ENCODE data around the gene CX3CL1. TPM values are rescaled to one million over a fixed set of nuclear protein-coding genes. Genes with fewer than 3 reads are reported as not detected.
"Not testable (repeated sequence)": the region's sequence is repeated elsewhere in the genome, so short reads cannot be mapped to it uniquely, and the experiment has no call there.

Gene CX3CL1
- total RNA-seq, 1 experiment from 2014 or later: 0.88 TPM

DNA sequence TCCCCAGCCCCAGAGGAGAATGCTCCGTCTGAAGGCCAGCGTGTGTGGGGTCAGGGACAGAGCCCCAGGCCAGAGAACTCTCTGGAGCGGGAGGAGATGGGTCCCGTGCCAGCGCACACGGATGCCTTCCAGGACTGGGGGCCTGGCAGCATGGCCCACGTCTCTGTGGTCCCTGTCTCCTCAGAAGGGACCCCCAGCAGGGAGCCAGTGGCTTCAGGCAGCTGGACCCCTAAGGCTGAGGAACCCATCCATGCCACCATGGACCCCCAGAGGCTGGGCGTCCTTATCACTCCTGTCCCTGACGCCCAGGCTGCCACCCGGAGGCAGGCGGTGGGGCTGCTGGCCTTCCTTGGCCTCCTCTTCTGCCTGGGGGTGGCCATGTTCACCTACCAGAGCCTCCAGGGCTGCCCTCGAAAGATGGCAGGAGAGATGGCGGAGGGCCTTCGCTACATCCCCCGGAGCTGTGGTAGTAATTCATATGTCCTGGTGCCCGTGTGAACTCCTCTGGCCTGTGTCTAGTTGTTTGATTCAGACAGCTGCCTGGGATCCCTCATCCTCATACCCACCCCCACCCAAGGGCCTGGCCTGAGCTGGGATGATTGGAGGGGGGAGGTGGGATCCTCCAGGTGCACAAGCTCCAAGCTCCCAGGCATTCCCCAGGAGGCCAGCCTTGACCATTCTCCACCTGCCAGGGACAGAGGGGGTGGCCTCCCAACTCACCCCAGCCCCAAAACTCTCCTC is 10.4 kb downstream of the CX3CL1 start:
- DNase-seq (ENCODE audit: low spot score): no peak

DNA sequence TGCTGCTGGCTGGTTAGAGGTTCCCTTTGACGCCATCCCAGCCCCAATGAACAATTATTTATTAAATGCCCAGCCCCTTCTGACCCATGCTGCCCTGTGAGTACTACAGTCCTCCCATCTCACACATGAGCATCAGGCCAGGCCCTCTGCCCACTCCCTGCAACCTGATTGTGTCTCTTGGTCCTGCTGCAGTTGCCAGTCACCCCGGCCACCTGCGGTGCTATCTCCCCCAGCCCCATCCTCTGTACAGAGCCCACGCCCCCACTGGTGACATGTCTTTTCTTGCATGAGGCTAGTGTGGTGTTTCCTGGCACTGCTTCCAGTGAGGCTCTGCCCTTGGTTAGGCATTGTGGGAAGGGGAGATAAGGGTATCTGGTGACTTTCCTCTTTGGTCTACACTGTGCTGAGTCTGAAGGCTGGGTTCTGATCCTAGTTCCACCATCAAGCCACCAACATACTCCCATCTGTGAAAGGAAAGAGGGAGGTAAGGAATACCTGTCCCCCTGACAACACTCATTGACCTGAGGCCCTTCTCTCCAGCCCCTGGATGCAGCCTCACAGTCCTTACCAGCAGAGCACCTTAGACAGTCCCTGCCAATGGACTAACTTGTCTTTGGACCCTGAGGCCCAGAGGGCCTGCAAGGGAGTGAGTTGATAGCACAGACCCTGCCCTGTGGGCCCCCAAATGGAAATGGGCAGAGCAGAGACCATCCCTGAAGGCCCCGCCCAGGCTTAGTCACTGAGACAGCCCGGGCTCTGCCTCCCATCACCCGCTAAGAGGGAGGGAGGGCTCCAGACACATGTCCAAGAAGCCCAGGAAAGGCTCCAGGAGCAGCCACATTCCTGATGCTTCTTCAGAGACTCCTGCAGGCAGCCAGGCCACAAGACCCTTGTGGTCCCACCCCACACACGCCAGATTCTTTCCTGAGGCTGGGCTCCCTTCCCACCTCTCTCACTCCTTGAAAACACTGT is 11.3 kb downstream of the CX3CL1 start:
- DNase-seq (ENCODE audit: low spot score): peak; percentile 56

DNA sequence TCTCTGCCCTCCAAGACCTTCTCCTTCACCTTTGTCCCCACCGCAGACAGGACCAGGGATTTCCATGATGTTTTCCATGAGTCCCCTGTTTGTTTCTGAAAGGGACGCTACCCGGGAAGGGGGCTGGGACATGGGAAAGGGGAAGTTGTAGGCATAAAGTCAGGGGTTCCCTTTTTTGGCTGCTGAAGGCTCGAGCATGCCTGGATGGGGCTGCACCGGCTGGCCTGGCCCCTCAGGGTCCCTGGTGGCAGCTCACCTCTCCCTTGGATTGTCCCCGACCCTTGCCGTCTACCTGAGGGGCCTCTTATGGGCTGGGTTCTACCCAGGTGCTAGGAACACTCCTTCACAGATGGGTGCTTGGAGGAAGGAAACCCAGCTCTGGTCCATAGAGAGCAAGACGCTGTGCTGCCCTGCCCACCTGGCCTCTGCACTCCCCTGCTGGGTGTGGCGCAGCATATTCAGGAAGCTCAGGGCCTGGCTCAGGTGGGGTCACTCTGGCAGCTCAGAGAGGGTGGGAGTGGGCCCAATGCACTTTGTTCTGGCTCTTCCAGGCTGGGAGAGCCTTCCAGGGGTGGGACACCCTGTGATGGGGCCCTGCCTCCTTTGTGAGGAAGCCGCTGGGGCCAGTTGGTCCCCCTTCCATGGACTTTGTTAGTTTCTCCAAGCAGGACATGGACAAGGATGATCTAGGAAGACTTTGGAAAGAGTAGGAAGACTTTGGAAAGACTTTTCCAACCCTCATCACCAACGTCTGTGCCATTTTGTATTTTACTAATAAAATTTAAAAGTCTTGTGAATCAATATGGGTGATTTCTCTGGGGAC is 12.2 kb downstream of the CX3CL1 start:
- no peak for DNase-seq (ENCODE audit: low spot score)

DNA sequence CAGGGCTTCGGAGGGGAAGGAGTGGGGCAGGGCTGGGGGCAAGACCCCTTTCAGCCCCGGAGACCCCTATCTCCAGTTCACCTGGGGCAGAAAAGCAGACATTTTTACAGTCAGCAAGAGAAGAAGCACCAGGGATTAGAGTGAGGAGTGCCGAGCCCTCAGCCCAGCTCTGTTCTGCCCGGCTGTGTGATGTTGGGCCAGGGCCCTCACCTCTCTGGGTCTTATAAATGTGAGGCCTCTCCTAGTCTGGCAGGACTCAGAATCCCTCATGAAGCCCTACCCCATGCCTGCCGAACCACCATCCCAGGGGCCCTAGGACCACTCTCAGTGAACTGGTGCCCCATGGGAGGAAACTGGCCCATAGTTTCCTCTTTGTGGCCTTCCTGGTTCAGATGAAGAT is 12.8 kb downstream of the CX3CL1 start:
- DNase-seq (ENCODE audit: low spot score): no peak

DNA sequence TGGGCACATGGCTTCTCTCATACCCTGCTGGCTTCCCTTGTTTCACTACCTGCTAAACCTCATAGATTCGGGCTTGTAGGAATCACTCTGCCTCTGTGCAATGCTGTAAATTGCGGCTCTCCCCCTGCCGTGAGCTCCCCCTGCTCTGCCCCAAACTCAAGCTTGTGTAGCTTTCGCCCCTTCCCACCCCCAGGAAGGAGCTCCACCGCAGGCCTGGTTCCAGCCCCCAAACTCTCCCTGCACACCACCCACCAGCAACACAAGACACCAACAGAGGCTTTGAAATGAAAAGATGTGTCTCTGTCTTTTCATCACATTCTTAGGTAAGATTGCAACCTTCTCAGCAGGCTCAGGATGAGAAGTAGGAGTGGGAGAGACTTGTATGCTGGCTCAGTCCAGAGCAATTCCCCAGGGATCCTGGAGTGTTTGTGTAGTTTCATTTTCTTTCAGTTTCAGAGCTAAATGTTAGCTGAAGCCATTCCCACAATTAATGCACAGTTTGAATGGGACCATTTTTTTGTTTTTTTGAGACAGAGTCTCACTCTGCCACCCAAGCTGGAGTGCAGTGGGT is 14.2 kb downstream of the CX3CL1 start:
- DNase-seq (ENCODE audit: low spot score): no peak

DNA sequence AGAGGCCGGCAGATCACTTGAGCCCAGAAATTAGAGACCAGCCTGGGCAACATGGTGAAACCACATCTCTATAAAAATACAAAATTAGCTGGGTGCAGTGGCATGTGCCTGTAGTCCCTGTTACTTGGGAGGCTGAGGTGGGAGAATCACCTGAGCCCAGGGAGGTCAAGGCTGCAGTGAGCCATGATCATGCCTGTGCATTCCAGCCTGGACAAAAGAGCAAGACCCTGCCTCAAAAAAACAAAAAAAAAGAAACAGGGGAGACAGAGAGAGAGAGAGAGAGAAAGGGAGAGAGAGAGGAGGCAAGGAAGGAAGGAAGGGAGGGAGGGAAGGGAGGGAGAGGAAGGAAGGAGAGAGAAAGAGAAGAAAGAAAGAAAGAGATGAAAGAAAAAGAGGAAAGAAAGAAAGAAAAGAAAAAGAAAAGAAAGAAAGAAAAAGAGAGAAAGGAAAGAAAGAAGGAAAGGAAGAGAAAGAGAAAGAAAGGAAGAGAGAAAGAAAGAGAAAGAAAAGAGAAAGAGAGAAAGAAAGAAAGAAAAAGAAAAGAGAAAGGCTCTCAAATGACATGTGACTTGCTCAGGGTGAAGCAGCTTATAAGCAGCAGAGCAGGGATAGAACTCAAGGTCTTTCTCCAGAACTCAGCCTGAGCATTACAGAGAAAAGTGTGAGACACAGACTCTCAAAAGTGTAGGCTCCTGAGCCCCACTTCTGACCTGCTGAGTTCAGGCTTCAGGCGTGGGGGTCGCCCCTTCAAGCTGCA is 15.5 kb downstream of the CX3CL1 start:
- DNase-seq (ENCODE audit: low spot score): no peak

DNA sequence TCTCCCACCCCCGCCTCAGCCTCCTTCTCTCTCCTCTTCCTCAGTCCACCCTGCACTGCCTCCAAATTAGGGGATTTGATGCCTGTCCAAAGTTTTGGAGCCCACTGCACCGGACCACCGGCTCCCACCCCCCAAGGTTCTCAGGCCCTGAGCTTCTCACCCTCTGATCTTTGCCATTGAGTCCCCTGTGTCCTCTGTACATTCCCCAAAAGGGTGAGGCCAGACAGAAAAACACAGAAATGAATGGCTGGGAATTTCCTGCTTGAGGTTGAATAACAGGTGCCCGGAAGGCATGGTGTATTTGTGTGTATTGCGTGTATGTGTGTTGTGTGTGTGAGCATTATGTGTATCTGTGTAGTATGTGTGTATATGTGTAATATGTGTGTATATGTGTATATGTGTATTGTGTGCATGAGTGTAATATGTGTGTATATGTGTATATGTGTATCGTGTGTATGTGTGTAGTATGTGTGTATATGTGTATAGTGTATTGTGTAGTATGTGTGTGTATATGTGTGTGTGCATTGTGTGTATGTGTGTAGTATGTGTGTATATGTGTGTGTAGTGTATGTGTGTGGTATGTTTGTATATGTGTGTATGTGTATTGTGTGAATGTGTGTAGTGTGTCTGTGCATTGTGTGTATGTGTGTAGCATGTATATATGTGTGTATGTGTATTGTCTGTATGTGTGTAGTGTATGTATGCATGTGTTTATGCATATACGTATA is 16.2 kb downstream of the CX3CL1 start:
- DNase-seq (ENCODE audit: low spot score): no peak

DNA sequence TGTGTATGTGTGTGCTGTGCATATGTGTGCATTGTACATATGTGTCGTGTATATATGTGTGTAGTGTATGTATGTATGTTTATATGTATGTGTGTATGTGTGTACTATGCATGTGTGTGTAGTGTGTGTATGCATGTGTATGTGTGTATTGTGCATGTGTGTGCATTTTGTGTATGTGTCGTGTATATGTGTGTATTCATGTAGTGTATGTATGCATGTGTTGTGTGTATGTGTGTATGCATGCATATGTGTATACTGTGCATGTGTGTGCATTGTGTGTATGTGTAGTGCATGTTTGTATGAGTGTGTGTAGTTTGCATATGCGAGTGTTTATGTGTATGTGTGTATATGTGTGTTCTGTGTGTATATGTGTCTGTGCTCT is 16.8 kb downstream of the CX3CL1 start:
- DNase-seq (ENCODE audit: low spot score): no peak

DNA sequence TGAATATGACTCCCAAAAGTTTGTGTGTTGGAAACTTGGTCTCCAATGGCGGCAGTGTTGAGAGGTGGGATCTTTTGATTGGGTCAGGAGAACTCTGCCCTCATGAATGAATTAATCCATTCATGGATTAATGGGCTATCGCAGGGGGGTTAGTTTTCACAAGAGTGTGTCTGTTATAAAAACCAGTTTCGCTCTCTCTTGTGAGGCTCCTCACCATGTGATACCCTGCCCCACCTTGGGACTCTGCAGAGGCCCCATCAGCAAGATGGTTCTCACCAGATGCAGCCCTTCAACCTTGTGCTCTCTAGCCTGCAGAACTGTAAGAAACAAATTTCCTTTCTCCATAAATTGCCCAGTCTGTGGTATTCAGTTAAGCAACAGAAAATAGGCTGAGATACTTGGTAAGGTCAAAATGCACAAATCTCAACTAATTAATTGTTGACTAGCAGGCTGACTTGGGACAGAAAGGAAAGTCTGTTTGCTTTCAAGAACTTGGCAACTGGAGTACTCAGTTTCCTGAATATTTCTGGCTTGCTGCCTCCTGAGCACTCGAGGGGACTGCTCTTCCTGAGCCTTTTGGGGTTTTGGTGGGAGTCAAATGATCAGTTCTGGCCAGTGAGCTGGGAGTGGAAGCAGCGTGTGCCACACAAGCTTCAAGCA is 18.5 kb downstream of the CX3CL1 start:
- DNase-seq (ENCODE audit: low spot score): no peak

DNA sequence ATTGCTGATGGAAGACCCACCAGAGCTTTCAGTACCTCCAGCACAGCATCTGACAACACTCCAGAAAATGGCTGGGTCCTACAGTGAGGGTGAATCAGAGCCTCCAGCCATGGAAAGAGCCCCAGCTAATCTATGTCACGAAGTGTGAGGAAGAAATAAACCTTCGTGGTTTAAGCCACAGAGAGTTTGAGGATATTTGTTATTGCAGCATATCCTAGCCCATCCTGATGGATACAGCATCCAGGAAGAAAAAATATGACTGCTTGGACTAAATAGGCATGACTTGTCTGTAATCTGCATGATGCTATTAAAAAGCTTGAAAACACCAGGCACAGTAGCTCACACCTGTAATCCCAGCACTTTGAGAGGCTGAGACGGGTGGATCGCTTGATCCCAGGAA is 19.0 kb downstream of the CX3CL1 start:
- DNase-seq (ENCODE audit: low spot score): no peak

DNA sequence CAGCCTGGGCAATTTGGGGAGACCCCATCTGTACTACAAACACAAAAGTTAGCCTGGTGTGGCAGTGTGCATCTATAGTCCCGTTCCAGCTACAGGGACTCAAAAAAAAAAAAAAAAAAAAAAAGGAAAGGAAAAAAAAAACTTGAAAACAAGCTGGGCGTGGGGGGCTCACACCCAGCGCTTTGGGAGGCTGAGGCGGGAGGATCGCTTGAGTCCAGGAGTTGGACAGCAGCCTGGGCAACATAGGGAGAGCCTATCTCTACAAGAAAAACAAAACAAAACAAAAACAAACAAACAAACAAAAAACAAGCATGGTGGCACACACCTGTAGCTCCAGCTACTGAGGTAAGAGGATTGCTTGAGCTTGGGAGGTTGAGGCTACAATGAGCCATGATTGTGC is 19.4 kb downstream of the CX3CL1 start:
- no peak for DNase-seq (ENCODE audit: low spot score)

DNA sequence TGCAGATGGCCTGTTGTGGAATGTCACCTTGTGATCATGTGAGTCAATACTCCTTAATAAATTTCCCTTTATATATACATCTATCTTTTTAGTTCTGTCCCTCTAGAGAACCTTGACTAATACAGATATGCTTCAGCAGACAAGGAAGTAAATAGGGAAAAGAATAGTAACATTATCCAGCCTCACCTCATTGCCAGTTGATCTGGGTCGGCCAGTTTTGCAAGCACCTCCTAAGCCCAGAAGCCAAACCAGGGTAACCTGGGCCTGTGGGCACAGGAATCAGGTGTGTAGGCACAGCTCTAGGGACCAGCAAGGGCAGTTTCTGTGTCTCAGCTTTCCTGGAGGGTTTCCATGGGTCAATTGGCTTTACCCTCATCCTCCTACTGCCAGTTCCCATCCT is 20.4 kb downstream of the CX3CL1 start:
- no peak for DNase-seq (ENCODE audit: low spot score)

DNA sequence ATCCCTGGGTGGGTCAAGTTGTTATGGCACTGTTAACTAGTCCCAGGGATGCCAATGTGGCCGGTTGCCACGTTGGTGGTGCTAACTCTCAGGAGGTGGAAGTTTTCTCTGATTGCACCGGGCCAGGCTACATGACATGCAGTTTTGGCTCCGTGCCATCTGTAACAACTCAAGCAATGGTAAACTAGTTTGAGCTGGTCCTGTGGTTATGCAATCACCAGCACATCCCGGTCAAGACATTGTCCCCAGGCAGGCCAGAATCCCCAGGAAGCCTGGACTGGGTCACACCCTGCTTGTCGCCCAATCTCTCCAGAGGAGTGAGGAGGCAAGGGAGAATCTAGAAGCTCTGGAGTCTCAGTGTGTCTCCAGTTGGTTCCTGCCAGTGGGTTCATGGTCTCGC is 22.2 kb downstream of the CX3CL1 start:
- peak; percentile 17 for DNase-seq (ENCODE audit: low spot score)

DNA sequence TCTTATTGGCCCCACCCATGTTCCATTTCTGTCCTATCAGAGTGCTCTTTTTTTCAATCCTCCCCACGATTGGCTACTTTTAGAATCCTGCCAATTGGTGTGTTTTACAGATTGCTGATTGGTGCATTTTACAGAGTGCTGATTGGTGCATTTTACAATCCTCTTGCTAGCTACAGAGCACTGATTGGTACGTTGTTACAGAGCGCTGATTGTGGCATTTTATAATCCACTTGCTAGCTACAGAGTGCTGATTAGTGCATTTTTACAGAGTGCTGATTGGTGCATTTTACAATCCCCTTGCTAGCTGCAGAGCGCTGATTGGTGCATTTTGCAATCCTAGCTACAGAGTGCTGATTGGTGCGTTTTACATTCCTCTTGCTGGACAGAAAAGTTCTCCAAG is 22.7 kb downstream of the CX3CL1 start:
- no peak for DNase-seq (ENCODE audit: low spot score)

DNA sequence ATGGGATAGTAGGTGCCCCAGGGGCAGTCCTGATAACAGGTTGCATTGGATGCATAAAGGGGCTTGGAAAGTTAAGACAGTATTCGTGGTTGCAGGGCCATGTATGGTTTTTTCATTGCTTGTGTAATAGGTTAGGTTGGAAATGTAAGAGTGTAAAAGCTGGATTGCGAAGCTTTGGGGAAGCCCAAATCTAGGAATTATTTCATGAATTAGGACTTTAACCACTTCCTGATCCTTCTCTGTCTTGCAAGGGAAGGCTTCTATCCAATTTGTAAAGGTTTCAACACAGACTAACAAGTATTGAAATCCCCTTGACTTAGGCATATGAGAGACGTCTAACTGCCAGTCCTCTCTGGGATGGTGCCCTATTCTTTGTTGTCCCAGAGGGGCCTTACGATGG is 24.5 kb downstream of the CX3CL1 start:
- no peak for DNase-seq (ENCODE audit: low spot score)

DNA sequence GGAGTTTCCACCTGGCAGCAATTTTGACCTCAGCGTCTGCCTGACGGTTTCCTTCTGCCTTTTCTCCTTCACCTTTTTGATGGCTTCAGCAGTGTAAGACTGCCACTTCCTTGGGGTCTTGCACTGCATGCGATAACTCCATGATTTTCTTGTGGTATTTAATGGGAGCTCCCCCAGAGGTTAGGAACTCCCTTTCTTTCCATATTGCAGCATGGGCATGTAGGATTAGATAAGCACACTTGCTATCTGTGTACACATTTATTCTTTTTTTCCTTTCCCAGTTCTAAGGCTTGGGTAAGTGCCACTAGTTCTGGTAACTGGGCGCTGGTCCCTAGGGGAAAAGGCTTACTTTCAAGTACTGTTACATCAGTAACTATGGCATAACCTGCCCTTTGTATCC is 25.2 kb downstream of the CX3CL1 start:
- DNase-seq (ENCODE audit: low spot score): not testable (repeated sequence)

DNA sequence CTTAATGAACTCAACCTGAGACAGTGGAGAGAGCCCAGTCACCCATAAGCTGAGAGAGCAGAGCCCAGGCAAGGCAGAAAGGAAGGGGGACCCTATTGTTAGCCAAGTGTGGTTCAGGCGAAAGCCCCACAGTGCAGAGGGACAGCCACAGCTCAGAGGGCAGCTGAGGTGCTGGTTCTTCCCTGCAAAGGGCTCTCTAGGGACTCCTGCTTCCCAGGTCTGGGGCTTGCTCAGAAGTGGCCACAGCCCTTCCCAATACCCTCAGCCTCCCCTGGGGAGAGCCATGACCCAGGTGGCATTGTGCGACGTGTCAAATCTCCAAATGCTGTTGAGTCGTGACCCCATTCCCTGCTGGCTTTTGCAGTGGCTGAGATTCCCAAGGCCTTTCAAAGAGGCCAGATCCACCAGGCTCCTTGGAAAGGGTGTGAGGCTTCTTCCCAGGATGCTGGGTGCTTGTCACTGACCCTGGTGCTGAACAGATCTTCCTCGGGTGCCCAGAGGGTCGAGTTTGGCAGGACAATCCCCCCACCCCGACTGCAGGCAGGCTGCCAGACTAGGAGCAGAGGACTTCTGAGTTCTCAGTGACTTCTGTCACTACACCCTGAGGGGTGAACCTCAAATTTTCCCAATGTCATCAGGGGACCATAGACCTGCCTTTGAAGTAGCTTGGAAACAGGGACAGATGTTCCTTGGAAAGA is 29.8 kb downstream of the CX3CL1 start:
- DNase-seq (ENCODE audit: low spot score): no peak

DNA sequence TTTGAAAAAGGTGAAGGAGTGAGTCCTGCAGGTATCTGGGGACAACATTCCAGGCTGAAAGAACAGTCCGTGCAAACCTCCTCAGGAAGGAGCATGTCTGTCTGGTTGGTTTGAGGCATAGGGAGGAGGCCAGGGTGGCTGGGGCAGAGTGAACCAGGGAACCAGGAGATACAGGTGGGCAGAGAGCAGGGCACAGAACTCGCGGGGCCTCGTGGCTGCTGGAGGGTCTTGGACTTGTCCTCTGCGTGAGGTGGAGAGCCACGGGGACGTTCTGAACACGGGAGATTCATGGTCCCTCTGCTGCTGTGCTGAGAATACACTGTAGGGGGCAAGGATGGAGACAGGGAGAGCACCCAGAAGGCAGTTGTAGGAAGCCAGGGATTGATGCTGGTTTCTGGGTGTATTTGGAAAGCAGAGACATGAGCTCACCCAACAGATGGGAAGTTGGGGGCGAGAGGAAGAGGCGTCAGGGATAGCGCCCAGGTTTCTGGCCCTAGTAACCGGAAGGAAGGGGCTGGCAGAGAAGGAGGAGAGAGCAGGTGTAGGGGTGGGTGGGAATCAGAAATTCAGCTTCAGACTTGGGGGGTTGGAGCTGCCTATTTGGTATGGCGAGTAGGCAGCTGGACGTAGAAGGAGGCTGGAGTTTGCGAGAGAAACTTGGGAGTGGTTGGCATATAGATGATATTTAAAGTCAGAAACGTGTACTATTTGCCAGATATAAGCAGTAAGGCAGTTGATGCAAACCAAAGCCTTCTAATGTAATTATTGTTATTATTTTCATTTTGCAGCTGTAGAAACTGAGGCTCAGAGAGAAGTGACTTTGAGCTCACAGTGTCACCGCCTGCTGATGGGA is 31.9 kb downstream of the CX3CL1 start, which contains the start of gene CCL17:
CCL17 (plus strand) TSS at position 803 of the 853 bp plus-strand sequence. CDS start 9,166 bp downstream, outside the sequence.
- no peak for DNase-seq (ENCODE audit: low spot score)

All from A172 (cell line).